IMR-90 (cell line): ENCODE results near the gene SFTPD. TPM values are rescaled to one million over a fixed set of nuclear protein-coding genes. Genes with fewer than 3 reads are reported as not detected.

Source experiments
- ATAC-seq: fragments of 200-7000 bp; cut with Tn5 transposase; 2 replicates; pipeline ENCODE4 v1.9.1; 2020; ENCODE audit warnings: low read depth, mild to moderate bottlenecking, moderate library complexity
- BruUV-seq: library from RNA; stranded (reverse); fragments of 400-500 nt; replicated peaks from 2 replicates; lab custom pipeline; 2021; lab: Mats Ljungman, UMichigan
- CTCF ChIA-PET: fragments of 300-600 bp; formaldehyde crosslinking; extraction: SDS; loops from one replicate; lab custom pipeline; 2021; ENCODE audit warnings: antibody characterized with exemption; lab: Yijun Ruan, JAX
- POLR2A ChIA-PET: fragments of 300-600 bp; sonication (Branson Sonifier 250); formaldehyde crosslinking; loops from one replicate; lab custom pipeline; 2022; ENCODE audit warnings: antibody characterized with exemption; ENCODE audit not compliant: unreplicated experiment; lab: Charles Lee
- DNase-seq: peaks from one replicate; pipeline ENCODE4 v3.0.0; 2013
- H2AFZ ChIP-seq: replicated peaks from 2 replicates; pipeline ENCODE3; 2013; ENCODE audit warnings: low read length, mild to moderate bottlenecking; ENCODE audit not compliant: poor library complexity
- H2AK5ac ChIP-seq: 2 replicates; pipeline ENCODE4 v1.6.1; 2013; ENCODE audit warnings: low read depth, low read length, inconsistent platforms
- H2AK9ac ChIP-seq: replicated peaks from 2 replicates; pipeline ENCODE3; 2013; ENCODE audit warnings: mild to moderate bottlenecking, low read depth, low read length, moderate library complexity; ENCODE audit not compliant: poor library complexity
- H2BK120ac ChIP-seq: 2 replicates; pipeline ENCODE4 v1.6.1; 2013; ENCODE audit warnings: low read depth, low read length, inconsistent platforms
- H2BK15ac ChIP-seq: 3 replicates; pipeline ENCODE4 v1.6.1; 2013; ENCODE audit warnings: low read depth, low read length, inconsistent platforms
- H2BK20ac ChIP-seq: 2 replicates; pipeline ENCODE4 v1.6.1; 2013; ENCODE audit warnings: low read depth, mild to moderate bottlenecking, inconsistent platforms, low read length, moderate library complexity
- H2BK5ac ChIP-seq: 2 replicates; pipeline ENCODE4 v1.6.1; 2013; ENCODE audit warnings: mild to moderate bottlenecking, low read depth, low read length, inconsistent platforms; ENCODE audit not compliant: poor library complexity, severe bottlenecking
- H3K14ac ChIP-seq: replicated peaks from 2 replicates; pipeline ENCODE4 v1.6.1; 2013; ENCODE audit warnings: low read depth, low read length, inconsistent platforms
- H3K18ac ChIP-seq: 2 replicates; pipeline ENCODE4 v1.6.1; 2013; ENCODE audit warnings: low read depth, low read length, control low read depth
- H3K23ac ChIP-seq: 2 replicates; pipeline ENCODE4 v1.6.1; 2013; ENCODE audit warnings: low read depth, low read length, inconsistent platforms
- H3K27ac ChIP-seq: 2 replicates; pipeline ENCODE4 v1.5.1; 2013; ENCODE audit warnings: mild to moderate bottlenecking, control low read depth, low read length; ENCODE audit not compliant: insufficient read depth
- H3K27me3 ChIP-seq: 2 replicates; pipeline ENCODE4 v1.6.1; 2013; ENCODE audit warnings: low read length; ENCODE audit not compliant: control insufficient read depth, insufficient read depth
- H3K36me3 ChIP-seq: 2 replicates; pipeline ENCODE4 v1.6.1; 2013; ENCODE audit warnings: low read length, mixed read lengths; ENCODE audit not compliant: control insufficient read depth, insufficient read depth
- H3K4ac ChIP-seq: 2 replicates; pipeline ENCODE4 v1.6.1; 2013; ENCODE audit warnings: low read depth, low read length, inconsistent platforms
- H3K4me1 ChIP-seq: 2 replicates; pipeline ENCODE4 v1.6.1; 2013; ENCODE audit warnings: low read length, mixed read lengths; ENCODE audit not compliant: control insufficient read depth, insufficient read depth
- H3K4me2 ChIP-seq: 2 replicates; pipeline ENCODE4 v1.6.1; 2013; ENCODE audit warnings: low read depth, mild to moderate bottlenecking, control low read depth, low read length, moderate library complexity
- H3K4me3 ChIP-seq: 2 replicates; pipeline ENCODE4 v1.5.1; 2013; ENCODE audit warnings: low read depth, mild to moderate bottlenecking, control low read depth, low read length, moderate library complexity; ENCODE audit not compliant: insufficient read depth
- H3K56ac ChIP-seq: 2 replicates; pipeline ENCODE4 v1.6.1; 2013; ENCODE audit warnings: low read length, inconsistent platforms; ENCODE audit not compliant: insufficient read depth; ENCODE audit errors: extremely low read depth
- H3K79me1 ChIP-seq, 2 experiments: 2 replicates each; pipeline ENCODE4 v1.6.1; 2013; ENCODE audit warnings: low read length in 2 of 2, inconsistent platforms in 1 of 2, low read depth in 1 of 2
- H3K9ac ChIP-seq: 2 replicates; pipeline ENCODE4 v1.6.1; 2013; ENCODE audit warnings: low read depth, low read length, control low read depth
- H3K9me1 ChIP-seq: 2 replicates; pipeline ENCODE4 v1.6.1; 2013; ENCODE audit warnings: low read length, inconsistent platforms; ENCODE audit not compliant: insufficient read depth
- H3K9me3 ChIP-seq: 2 replicates; pipeline ENCODE4 v1.6.1; 2013; ENCODE audit warnings: low read length; ENCODE audit not compliant: control insufficient read depth, insufficient read depth
- H4K20me1 ChIP-seq: 2 replicates; pipeline ENCODE4 v1.6.1; 2013; ENCODE audit warnings: low read length, inconsistent platforms; ENCODE audit not compliant: insufficient read depth
- H4K5ac ChIP-seq: 2 replicates; pipeline ENCODE4 v1.6.1; 2013; ENCODE audit warnings: mild to moderate bottlenecking, low read depth, low read length, control low read depth
- H4K8ac ChIP-seq, 2 experiments: 2 replicates each; pipeline ENCODE4 v1.6.1; 2013; ENCODE audit warnings: low read depth in 2 of 2, low read length in 2 of 2, control low read depth in 1 of 2, inconsistent platforms in 1 of 2
- H4K91ac ChIP-seq: 2 replicates; pipeline ENCODE4 v1.6.1; 2013; ENCODE audit warnings: low read depth, low read length, inconsistent platforms; ENCODE audit not compliant: insufficient read depth
- RAD21 ChIP-seq: IDR thresholded peaks from 2 replicates; pipeline ENCODE4 v1.6.1; 2012; ENCODE audit warnings: low read length, improper control_type of control experiment
- WGBS, 2 experiments: methylation state at CpG; one replicate each; pipeline versions ENCODE4 v1.1.5 to v1.1.7; 2013; ENCODE audit warnings: missing lambda C conversion rate in 2 of 2; ENCODE audit not compliant: insufficient read length in 1 of 2; ENCODE audit errors: extremely low coverage in 2 of 2; 5-methylcytosine and 5-hydroxymethylcytosine counted together
- dilution Hi-C: fragments of 300-500 bp; cut with HindIII; formaldehyde crosslinking; loops from one replicate; pipeline ENCODE4 v1.14.3; 2018; ENCODE audit warnings: low sequenced_read_pairs; ENCODE audit not compliant: unreplicated experiment
- in situ Hi-C: fragments of 300-500 bp; cut with MboI; formaldehyde crosslinking; loops from 3 replicates; pipeline ENCODE4 v1.14.3; 2019; ENCODE audit warnings: low sequenced_read_pairs, inconsistent platforms, mixed read lengths
- intact Hi-C: fragments of 100-400 bp; cut with micrococcal nuclease; formaldehyde crosslinking; loops from 2 replicates; pipeline ENCODE4 v1.10.0; 2022
- polyA plus RNA-seq, 3 experiments: library from polyadenylated mRNA; depleted of rRNA; stranded (reverse); fragments of >200 nt; gene quantifications; 2 replicates each; pipeline ENCODE4 v1.2.3, GENCODE V29; 2012; ENCODE audit warnings: low replicate concordance in 1 of 3
- total RNA-seq: library from RNA; depleted of rRNA; stranded (reverse); fragments of >200 nt; gene quantifications from 2 replicates; pipeline ENCODE4 v1.2.3, GENCODE V29; 2012

Gene SFTPD
- total and polyA plus RNA-seq, 2 of the 4 experiments (the other 2 are of a cell fraction) = not detected

DNA sequence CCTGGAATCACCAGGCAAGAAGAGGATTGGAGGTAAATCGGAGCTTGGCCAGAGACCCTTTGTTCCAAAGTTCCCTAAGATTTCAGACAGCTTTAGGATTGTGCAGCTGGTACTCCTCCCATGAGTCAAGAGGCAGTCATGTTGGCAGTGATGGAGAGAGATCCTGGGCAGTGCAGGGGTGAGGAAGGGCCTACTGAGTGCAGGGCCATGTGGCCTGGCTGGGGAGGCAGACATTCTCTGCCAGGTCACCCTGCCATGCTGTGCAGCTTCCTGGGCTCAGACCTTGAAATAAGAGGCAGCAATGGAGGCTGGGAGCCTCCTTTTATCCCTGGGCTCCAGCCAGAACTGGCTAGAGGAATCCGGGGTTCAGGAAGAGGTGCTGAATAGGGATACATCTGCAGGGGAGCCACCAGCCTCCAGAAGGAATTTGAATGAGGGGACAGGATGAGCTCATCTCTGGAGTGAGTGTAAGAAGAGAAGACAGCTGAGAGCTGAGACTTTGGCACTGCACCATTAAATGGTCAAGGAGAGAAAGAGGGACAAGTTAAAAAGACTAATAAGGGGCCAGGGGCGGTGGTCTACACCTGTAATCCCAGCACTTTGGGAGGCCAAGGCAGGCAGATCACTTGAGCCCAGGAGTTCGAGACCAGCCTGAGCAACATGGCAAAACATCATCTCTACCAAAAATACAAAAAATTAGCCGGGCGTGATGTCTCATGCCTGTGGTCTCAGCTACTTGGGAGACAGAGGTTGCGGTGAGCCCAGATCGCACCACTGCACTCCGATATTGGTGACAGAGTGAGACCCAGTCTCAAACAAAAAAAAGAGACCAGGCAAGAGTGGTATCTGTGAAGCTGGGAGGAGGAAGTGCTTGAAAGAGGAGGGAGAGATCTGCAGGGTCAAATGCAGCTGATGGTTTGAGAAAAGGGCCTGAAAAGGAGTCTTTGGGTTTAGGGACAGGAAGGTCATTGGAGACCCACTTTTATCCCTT lies 12.0 kb downstream of the SFTPD start:
- no peak for ATAC-seq
- Histone ChIP-seq H3K9ac (no peak overlapping the region), H2BK5ac (no peak overlapping the region), H3K4me3 (no peak overlapping the region), H3K4me2 (no peak overlapping the region), H3K4me1 (no peaks in the 10 kb centered on the region), H2BK20ac (no peak overlapping the region), H3K79me1 (no peaks in the 10 kb centered on the region), H3K9me1 (no peaks in the 10 kb centered on the region), H4K91ac (no peak overlapping the region), H2AK5ac (no peak overlapping the region), H3K36me3 (no peaks in the 10 kb centered on the region), H3K27me3 (peaks cover 19% of the 10 kb centered on the region), H3K4ac (no peak overlapping the region), H4K20me1 (no peaks in the 10 kb centered on the region), H2BK15ac (no peak overlapping the region), H2BK120ac (no peak overlapping the region), H3K18ac (no peak overlapping the region), H3K14ac (no peak overlapping the region), H4K8ac (no peak overlapping the region), H2AK9ac (no peak overlapping the region), H3K56ac (no peak overlapping the region), H4K5ac (no peak overlapping the region), H3K9me3 (no peaks in the 10 kb centered on the region), H3K27ac (no peak overlapping the region), H2AFZ (no peak overlapping the region), H3K23ac (no peak overlapping the region)
- CTCF ChIA-PET = no interaction called here
- 0% methylated on average over 1 of the region's 9 CpGs; no CpG with 5 or more reads in 1 of the 2 experiments for WGBS, 2 experiments
- in situ Hi-C loops = loop anchor here (10.0 kb wide), 1 partner anchor 328 kb away; no protein-coding TSS in a partner anchor
- intact Hi-C loops = no loop called here
- no peak for DNase-seq
- TF ChIP-seq RAD21 = no peak
- dilution Hi-C loops = no loop called here
- POLR2A ChIA-PET = interaction anchor here (0.6 kb wide), 1 partner anchor 174 kb away, joined by 5 read pairs; no protein-coding TSS in a partner anchor
- BruUV-seq = no TSS peak
